Measurements from ENCODE around the gene EPN3.

The EPN3 gene

GRCh38 chr17:50570528-50570927, 38.0 kb downstream of the EPN3 start:
- DNase-seq, result no peak

GRCh38 chr17:50571681-50572080, 39.1 kb downstream of the EPN3 start:
- DNase-seq, result no peak

DNA sequence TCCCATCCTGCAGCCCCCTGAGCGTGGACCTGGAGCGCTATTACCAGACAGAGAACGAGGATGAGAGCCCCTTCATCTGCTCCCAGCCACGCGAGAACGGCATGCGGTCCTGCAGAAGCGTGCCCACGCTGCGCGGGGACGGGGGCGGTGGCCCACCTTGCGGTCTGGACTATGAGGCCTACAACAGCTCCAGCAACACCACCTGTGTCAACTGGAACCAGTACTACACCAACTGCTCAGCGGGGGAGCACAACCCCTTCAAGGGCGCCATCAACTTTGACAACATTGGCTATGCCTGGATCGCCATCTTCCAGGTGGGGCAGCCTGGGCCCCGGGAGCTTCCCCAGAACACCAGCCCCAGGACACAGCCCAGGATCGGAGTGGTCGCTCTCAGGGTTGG, 40.0 kb downstream of the EPN3 start:
- DNase-seq, result no peak

DNA sequence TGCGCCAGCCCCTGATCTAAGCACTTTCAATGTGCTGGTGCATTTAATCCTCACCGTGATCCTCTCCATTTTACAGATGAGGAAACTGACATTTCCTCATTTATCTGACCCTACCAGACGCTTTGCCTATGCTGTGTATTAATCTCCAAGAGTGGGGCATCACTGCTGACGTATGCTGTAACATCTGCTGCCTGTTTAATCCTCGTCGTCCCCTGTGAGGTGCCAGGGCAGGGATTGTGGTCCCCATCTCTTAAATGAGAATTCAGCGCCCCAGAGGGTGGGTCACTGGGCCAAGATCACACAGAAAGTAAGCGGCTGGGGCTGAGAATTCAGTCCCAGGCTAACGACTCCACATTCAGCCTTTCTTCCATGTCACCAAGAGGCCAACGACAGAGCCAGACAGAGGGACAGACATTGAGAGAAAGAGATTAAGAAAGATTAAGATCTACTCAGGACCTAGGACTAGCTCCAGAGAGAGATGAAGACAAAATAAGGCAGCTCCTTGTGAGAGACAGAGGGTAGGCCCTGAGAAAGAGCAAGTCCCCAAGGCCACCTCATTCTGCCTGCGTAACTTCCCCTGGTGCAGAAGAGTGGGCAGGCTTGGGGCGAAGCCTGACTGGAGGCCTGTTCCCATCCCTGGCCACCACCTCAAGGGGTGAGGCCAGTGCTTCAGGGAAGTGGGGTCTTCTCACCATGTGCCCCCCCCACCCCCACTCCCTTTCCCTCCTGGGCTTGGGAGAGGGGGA, 41.5 kb downstream of the EPN3 start:
- DNase-seq, result no peak

DNA sequence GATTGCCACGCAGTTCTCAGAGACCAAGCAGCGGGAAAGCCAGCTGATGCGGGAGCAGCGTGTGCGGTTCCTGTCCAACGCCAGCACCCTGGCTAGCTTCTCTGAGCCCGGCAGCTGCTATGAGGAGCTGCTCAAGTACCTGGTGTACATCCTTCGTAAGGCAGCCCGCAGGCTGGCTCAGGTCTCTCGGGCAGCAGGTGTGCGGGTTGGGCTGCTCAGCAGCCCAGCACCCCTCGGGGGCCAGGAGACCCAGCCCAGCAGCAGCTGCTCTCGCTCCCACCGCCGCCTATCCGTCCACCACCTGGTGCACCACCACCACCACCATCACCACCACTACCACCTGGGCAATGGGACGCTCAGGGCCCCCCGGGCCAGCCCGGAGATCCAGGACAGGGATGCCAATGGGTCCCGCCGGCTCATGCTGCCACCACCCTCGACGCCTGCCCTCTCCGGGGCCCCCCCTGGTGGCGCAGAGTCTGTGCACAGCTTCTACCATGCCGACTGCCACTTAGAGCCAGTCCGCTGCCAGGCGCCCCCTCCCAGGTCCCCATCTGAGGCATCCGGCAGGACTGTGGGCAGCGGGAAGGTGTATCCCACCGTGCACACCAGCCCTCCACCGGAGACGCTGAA, 43.2 kb downstream of the EPN3 start:
- peak; percentile 35 for DNase-seq

GRCh38 chr17:50576864-50577263, 44.3 kb downstream of the EPN3 start:
- no peak for DNase-seq

- no peak for DNase-seq
Measured at GRCh38 chr17:50577451-50577954, 45.0 kb downstream of the EPN3 start.

DNA sequence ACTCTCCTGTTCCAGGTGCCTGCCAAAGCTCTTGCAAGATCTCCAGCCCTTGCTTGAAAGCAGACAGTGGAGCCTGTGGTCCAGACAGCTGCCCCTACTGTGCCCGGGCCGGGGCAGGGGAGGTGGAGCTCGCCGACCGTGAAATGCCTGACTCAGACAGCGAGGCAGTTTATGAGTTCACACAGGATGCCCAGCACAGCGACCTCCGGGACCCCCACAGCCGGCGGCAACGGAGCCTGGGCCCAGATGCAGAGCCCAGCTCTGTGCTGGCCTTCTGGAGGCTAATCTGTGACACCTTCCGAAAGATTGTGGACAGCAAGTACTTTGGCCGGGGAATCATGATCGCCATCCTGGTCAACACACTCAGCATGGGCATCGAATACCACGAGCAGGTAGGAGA, 45.6 kb downstream of the EPN3 start:
- DNase-seq, result no peak

GRCh38 chr17:50579399-50579798, 46.9 kb downstream of the EPN3 start:
- DNase-seq, result no peak

GRCh38 chr17:50580646-50581045, 48.1 kb downstream of the EPN3 start:
- no peak for DNase-seq

GRCh38 chr17:50581316-50581715, 48.8 kb downstream of the EPN3 start:
- no peak for DNase-seq

GRCh38 chr17:50582741-50583140, 50.2 kb downstream of the EPN3 start:
- DNase-seq, result no peak

- no peak for DNase-seq
Measured at GRCh38 chr17:50583641-50584040, 51.1 kb downstream of the EPN3 start.

- no peak for DNase-seq
Measured at GRCh38 chr17:50584116-50584515, 51.6 kb downstream of the EPN3 start.

DNA sequence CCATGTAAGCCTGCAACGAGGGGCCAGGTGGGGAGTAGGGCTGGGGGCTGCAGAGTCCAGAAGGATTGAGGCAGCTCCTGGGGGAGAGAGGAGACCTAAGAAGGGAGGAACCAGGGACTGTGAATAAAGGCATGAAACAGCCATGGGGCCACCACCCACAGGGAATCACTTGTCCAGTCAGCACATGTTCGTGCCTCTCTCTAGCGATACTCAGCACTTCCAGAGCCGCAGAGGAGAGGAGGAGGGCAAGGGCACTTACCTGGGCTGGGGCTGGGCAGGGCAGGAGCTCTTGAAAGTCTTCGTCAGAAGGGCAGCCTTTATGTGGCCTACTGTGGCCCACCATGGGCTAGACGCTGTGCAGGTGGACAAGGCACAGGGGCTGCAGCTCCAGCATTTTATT, 52.2 kb downstream of the EPN3 start:
- peak; percentile 37 for DNase-seq

DNA sequence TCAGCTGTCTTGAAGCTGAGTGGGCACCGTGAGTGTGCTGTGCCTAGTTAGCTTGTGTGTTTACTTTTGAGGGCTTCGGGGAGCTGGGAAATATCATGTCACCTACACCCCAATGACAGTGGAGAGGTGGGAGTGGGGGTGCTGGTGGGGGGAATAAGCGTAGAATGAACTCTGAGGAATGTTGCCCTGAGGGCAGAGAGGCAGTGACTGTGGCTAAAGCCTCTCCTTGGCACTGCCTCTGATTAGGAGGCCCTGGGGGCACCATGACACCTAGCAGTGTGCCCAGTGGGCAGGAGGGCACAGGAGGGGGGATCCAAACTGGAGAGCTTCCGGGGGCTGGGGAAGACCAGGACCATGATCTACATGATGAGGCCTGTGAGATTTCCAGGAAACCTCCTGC, 52.8 kb downstream of the EPN3 start:
- no peak for DNase-seq

GRCh38 chr17:50585891-50586290, 53.4 kb downstream of the EPN3 start:
- DNase-seq, result no peak

- DNase-seq, result no peak
Measured at GRCh38 chr17:50586421-50587247, 54.1 kb downstream of the EPN3 start.

DNA sequence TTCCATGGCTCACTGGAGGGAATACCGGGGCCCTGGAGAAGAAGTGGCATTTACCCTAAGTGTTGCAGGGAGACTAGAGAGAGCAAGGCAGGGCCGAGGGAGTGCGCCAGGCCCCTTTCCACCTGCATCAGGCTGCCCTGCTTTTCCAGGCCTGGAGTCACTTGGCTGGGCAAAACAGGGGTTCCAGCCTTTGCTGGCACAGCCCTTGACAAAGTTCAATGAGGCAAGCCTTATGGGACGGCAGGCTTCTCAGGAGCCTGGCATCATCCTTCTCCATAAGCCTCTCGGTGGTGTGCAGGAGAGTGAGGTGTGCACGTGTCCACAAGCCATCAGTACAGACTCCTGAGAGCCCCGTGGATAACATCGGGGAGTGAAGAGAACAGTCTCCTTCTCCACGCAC, 55.0 kb downstream of the EPN3 start:
- no peak for DNase-seq

DNA sequence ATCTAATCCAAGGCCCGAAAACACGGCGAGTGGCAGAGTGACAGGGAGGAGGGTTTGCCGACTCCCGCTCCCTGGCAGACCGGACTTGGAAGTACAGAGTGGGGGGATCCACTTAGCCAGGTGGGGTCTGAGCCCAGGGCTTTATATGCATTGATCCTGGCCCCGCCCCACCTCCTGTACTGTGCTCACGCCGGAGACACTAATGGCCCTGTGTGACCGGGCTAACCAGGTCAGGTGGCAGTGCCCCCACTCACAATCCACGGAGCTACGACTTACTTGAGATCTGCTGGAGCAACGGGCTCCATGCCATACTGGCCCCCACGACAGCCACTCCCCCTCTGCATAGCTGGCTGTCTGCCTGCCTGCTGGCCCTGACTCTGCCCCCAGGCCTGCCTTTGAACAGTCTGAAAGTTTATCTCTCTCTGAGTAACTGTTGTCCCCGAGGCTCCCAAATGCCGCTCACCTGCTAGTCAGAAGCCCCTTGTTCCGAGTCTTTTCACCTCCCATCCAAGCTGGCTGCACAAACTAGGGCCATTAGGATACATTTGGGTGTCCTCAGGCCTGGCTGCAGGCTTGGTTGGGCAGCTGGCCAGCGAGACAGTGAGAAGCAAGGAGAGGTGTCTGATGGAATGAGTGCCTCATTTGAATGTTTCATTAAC, 56.0 kb downstream of the EPN3 start:
- no peak for DNase-seq

DNA sequence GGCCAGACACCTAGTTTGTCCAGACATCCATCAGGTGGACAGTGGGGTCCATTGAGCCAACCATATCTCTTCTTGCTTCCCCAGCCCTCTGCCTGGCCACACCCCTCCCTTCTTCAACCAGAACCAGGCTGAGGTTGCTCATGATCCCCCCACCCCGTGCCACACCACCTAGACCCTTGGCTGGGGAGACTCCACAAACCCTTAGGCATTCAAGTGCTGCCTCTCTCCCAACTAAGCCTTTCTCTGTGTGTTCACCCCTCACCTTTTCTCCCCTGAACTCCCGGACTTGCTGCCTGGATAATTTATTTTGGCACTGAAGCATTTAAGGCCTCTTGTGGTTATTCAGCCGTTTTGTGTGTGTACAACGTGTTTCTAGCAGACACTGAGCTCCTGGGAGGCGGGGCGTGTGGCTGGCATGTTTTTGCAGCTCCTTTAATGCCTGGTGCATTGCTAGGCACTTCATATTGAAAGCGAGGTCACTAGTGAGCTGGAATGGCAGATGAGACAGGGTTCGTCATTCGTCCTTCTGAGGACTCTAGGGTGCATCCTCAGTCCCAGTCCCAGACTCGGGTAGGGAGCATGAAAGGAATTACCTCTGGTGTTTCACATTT, 56.7 kb downstream of the EPN3 start:
- DNase-seq, result no peak

- no peak for DNase-seq
Measured at GRCh38 chr17:50590946-50591737, 58.6 kb downstream of the EPN3 start.

Data from NCI-H345 (cell line).